A673 (cell line): Measurements from ENCODE around the gene SLC22A23. TPM values are rescaled to one million over a fixed set of nuclear protein-coding genes. Genes with fewer than 3 reads are reported as not detected.

Experiments used
- BruUV-seq: library from RNA; stranded (reverse); fragments of 400-500 nt; replicated peaks from 2 replicates; lab custom pipeline; 2021; lab: Mats Ljungman, UMichigan
- CTCF ChIA-PET: fragments of 300-600 bp; sonication (Branson Sonifier 250); formaldehyde crosslinking; loops from one replicate; lab custom pipeline; 2022; ENCODE audit warnings: antibody characterized with exemption; lab: Charles Lee
- POLR2A ChIA-PET: fragments of 300-600 bp; sonication (Branson Sonifier 250); formaldehyde crosslinking; loops from one replicate; lab custom pipeline; 2022; ENCODE audit warnings: antibody characterized with exemption; ENCODE audit not compliant: low non-redundant PET; lab: Charles Lee
- DNase-seq: peaks from one replicate; pipeline ENCODE4 v3.0.0-alpha.2; 2015; ENCODE audit warnings: low spot score
- H3K27ac ChIP-seq: fragments of 200-600 bp; sonication (generic); 2 replicates; pipeline ENCODE4 v1.5.1; 2016; ENCODE audit warnings: mixed run types, low read depth, mild to moderate bottlenecking, mixed read lengths, antibody characterized with exemption, low read length; ENCODE audit not compliant: poor library complexity, severe bottlenecking
- H3K27me3 ChIP-seq: fragments of 200-600 bp; sonication (generic); replicated peaks from 2 replicates; pipeline ENCODE4 v1.6.1; 2017; ENCODE audit warnings: mixed run types, low read depth, mild to moderate bottlenecking, mixed read lengths, antibody characterized with exemption, low read length; ENCODE audit not compliant: insufficient read depth, poor library complexity
- H3K36me3 ChIP-seq: fragments of 200-600 bp; sonication (generic); 2 replicates; pipeline ENCODE4 v1.6.1; 2016; ENCODE audit warnings: mixed run types, mild to moderate bottlenecking, mixed read lengths, antibody characterized with exemption, low read length; ENCODE audit not compliant: insufficient read depth, poor library complexity, severe bottlenecking
- H3K4me1 ChIP-seq: fragments of 200-600 bp; sonication (generic); 2 replicates; pipeline ENCODE4 v1.6.1; 2017; ENCODE audit warnings: mixed run types, mild to moderate bottlenecking, mixed read lengths, antibody characterized with exemption, low read length; ENCODE audit not compliant: insufficient read depth, poor library complexity, severe bottlenecking
- H3K4me3 ChIP-seq: fragments of 200-600 bp; sonication (generic); 2 replicates; pipeline ENCODE4 v1.5.1; 2016; ENCODE audit warnings: low read depth, mixed run types, mild to moderate bottlenecking, mixed read lengths, low read length; ENCODE audit not compliant: poor library complexity, severe bottlenecking
- H3K9me3 ChIP-seq: fragments of 200-600 bp; sonication (generic); 2 replicates; pipeline ENCODE4 v1.6.1; 2016; ENCODE audit warnings: mixed run types, low read depth, mild to moderate bottlenecking, mixed read lengths, antibody characterized with exemption, low read length; ENCODE audit not compliant: poor library complexity, severe bottlenecking
- CTCF ChIP-seq: fragments of 300-800, 200-600 bp; sonication (generic); conservative IDR thresholded peaks from 2 replicates; pipeline ENCODE4 v1.5.1; 2017; ENCODE audit warnings: low read depth, mild to moderate bottlenecking, antibody characterized with exemption, low read length, moderate library complexity, mixed read lengths
- EZH2 ChIP-seq: fragments of 200-600 bp; sonication (generic); IDR thresholded peaks from 2 replicates; pipeline ENCODE4 v1.6.1; 2017; ENCODE audit warnings: borderline replicate concordance, low read depth, mild to moderate bottlenecking, mixed read lengths, antibody characterized with exemption, low read length; ENCODE audit not compliant: poor library complexity, severe bottlenecking
- intact Hi-C: fragments of 100-400 bp; cut with micrococcal nuclease; formaldehyde crosslinking; loops from one replicate; pipeline ENCODE4 v1.10.0; 2022; ENCODE audit not compliant: unreplicated experiment
- total RNA-seq: library from RNA; stranded (reverse); gene quantifications from 2 replicates; pipeline ENCODE4 v1.2.3, GENCODE V29; 2021

SLC22A23 gene
- total RNA-seq, 1 experiment from 2014 or later, result 6.2 TPM

- peaks cover 12% of the 10 kb centered on the region for H3K4me1 ChIP-seq
- no peaks in the 10 kb centered on the region for H3K9me3 ChIP-seq
- H3K27me3 ChIP-seq, result no peaks in the 10 kb centered on the region
- H3K36me3 ChIP-seq, result no peaks in the 10 kb centered on the region
- ChIA-PET POLR2A (no interaction called here), CTCF (no interaction called here)
- no peak overlapping the region for H3K4me3 ChIP-seq
- TF ChIP-seq CTCF, result no peak
- no peak for TF ChIP-seq EZH2
- no peak for DNase-seq
- BruUV-seq, result no TSS peak
- H3K27ac ChIP-seq, result no peak overlapping the region
- intact Hi-C loops, result loop anchor here (5.0 kb wide), 4 partner anchors 134 to 714 kb away; no protein-coding TSS in a partner anchor
These were observed 178.9 kb downstream of the SLC22A23 start for GRCh38 chr6:3277851-3278416.

DNA sequence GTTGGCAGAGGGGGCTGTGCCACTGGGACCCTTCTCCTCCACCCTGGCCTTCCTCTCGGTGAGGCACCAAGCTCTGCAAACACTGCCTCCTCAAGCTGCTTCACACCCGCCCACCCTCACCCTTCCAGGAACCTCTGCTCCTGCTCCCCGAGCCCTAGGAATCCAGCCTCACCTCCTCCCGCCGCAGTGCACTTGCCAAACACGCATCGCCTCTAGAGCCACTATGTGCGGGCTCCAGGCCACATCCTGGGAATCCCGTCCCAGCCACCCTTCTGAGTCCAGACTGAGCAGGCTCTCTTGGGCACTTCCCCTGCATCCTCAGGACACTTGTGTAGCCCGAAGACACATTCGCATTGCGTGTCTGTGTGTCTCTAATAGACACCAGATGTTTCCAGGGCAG is 179.6 kb downstream of the SLC22A23 start:
- ChIA-PET CTCF (no interaction called here), POLR2A (no interaction called here)
- H3K4me1 ChIP-seq, result peaks cover 10% of the 10 kb centered on the region
- no peaks in the 10 kb centered on the region for H3K27me3 ChIP-seq
- BruUV-seq, result no TSS peak
- H3K36me3 ChIP-seq, result no peaks in the 10 kb centered on the region
- DNase-seq, result no peak
- no peak overlapping the region for H3K27ac ChIP-seq
- H3K9me3 ChIP-seq, result no peaks in the 10 kb centered on the region
- intact Hi-C loops, result loop anchor here (5.0 kb wide), 4 partner anchors 135 to 715 kb away; no protein-coding TSS in a partner anchor
- no peak overlapping the region for H3K4me3 ChIP-seq
- TF ChIP-seq CTCF (no peak), EZH2 (no peak)

DNA sequence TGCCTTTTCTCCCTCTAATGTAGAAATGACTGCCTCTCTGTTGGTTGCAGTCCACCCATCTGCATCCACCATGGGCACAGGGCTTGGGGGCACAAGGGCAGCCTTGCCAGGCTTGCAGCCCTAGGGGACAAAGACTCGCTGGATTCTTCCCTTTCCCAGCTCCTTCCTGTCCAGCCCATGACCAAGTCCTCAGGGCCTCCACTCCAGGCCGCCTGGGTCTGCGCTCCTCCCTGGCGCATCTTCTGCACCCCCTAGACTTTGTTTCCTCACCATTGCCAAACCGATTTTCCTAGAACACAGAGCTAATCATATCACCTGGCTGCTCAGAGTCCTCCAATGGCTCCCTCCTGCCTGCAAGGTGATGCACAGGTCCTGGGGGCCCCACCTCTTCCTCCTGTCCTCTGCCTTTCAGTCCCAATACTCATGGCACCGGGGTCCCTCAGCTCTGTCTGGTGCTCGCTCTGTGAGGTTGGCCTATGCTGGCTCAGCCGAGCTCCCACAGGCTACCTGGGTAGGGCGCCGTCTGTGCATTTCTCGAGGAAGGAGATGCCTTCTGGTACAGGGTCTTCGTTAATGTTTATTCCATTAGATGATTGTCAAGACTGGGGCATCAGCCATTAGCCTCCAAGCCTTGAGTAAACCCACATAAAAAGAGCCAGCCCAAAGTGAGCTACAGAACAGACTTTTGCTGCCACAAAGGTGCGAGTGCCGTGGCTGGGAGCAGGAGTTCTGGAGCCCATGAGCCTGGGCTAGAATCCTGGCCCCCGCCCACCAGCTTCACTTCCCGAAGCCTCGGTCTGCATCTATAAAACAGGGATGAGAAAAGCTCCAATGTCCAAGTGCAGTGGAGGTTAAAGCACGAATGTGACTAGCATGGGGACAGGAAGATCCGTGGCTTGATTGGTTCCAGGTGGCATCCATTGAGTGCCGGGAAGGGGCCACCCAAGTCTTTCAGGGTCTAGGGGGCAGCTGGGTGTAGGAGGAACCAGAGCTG is 180.4 kb downstream of the SLC22A23 start:
- ChIA-PET CTCF (no interaction called here), POLR2A (no interaction called here)
- Histone ChIP-seq H3K36me3 (no peaks in the 10 kb centered on the region), H3K27ac (no peak overlapping the region), H3K4me1 (peaks cover 2% of the 10 kb centered on the region), H3K27me3 (no peaks in the 10 kb centered on the region), H3K9me3 (no peaks in the 10 kb centered on the region), H3K4me3 (no peak overlapping the region)
- BruUV-seq, result no TSS peak
- TF ChIP-seq EZH2, result no peak
- no peak for TF ChIP-seq CTCF
- intact Hi-C loops, result loop anchor here (5.0 kb wide), 4 partner anchors 136 to 716 kb away; no protein-coding TSS in a partner anchor
- DNase-seq, result no peak
